ENCODE data around the gene MCF2L2. TPM values are rescaled to one million over a fixed set of nuclear protein-coding genes. Genes with fewer than 3 reads are reported as not detected.

Gene MCF2L2
- total and polyA plus RNA-seq, 9 donors = 0.12 to 2.2 (median 0.61) TPM

DNA sequence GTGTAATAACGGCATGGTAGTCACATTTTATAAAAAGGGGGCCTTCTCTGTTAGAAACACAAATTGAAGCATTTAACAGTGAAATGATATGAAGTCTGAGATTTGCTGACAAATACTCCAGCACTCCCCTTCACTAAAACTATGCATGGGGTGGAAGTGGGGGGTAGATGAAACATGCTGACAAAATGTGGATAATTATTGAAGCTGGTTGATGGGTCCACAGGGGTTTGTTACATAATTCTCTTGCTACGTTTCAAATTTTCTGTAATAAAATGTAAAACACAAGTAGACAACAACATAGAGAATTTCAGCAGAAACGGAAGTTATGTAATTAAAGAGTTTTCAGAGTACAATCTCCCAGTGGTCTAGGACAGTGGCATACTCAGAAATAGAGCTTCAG lies 37.0 kb downstream of the MCF2L2 start:
- TF ChIP-seq, protein P1, sequence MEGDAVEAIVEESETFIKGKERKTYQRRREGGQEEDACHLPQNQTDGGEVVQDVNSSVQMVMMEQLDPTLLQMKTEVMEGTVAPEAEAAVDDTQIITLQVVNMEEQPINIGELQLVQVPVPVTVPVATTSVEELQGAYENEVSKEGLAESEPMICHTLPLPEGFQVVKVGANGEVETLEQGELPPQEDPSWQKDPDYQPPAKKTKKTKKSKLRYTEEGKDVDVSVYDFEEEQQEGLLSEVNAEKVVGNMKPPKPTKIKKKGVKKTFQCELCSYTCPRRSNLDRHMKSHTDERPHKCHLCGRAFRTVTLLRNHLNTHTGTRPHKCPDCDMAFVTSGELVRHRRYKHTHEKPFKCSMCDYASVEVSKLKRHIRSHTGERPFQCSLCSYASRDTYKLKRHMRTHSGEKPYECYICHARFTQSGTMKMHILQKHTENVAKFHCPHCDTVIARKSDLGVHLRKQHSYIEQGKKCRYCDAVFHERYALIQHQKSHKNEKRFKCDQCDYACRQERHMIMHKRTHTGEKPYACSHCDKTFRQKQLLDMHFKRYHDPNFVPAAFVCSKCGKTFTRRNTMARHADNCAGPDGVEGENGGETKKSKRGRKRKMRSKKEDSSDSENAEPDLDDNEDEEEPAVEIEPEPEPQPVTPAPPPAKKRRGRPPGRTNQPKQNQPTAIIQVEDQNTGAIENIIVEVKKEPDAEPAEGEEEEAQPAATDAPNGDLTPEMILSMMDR (IDR thresholded peaks at IDR 0.05) = no peak
- TF ChIP-seq EP300 (IDR thresholded peaks at IDR 0.05) = no peak
- no peak for TF ChIP-seq POLR2A (IDR thresholded peaks at IDR 0.05)
- no peaks in the 10 kb centered on the region for H3K9me3 ChIP-seq
- H3K36me3 ChIP-seq = no peaks in the 10 kb centered on the region
- DNase-seq = no peak
- WGBS, 3 donors = 81 to 87% (median 84%) methylated on average over 3 of the region's 3 CpGs
- intact Hi-C loops (cut with DNase I) = loop anchor here in 1 of 4 donors (5.0 kb wide), 1 partner anchor 269 kb away; no protein-coding TSS in a partner anchor
- H3K27me3 ChIP-seq = no peaks in the 10 kb centered on the region
- H3K4me3 ChIP-seq = no peak overlapping the region
- peaks cover 2% of the 10 kb centered on the region for H3K4me1 ChIP-seq (ENCODE audit: insufficient read depth)
- no peak overlapping the region for H3K27ac ChIP-seq

DNA sequence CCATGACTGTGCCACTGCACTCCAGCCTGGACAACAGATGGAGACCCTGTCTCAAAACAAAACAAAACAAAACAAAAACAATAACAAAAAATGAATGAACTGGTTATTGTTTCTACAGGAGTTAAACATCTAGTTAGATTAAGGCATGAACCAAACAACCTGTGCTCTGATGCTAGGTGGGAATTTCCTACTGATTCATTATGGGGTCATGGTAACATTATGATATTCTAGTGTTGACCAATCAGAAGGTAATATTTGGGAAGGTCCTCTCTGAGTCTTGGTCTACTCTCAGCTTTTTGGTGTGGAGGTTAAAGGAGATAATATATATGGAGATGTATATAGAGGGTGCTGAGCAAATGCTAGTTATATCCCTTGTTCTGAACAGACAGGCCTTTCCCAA lies 37.6 kb downstream of the MCF2L2 start:
- Histone ChIP-seq H3K9me3 (no peaks in the 10 kb centered on the region), H3K27me3 (no peaks in the 10 kb centered on the region), H3K4me3 (no peak overlapping the region), H3K36me3 (no peaks in the 10 kb centered on the region), H3K27ac (no peak overlapping the region), H3K4me1 (ENCODE audit: insufficient read depth) (peaks cover 2% of the 10 kb centered on the region)
- TF ChIP-seq POLR2A (IDR thresholded peaks at IDR 0.05) (no peak), EP300 (IDR thresholded peaks at IDR 0.05) (no peak)
- TF ChIP-seq, protein P1 (IDR thresholded peaks at IDR 0.05) = no peak
- no peak for DNase-seq
- intact Hi-C loops (cut with DNase I) = loop anchor here in 1 of 4 donors (5.0 kb wide), 1 partner anchor 269 kb away; no protein-coding TSS in a partner anchor

DNA sequence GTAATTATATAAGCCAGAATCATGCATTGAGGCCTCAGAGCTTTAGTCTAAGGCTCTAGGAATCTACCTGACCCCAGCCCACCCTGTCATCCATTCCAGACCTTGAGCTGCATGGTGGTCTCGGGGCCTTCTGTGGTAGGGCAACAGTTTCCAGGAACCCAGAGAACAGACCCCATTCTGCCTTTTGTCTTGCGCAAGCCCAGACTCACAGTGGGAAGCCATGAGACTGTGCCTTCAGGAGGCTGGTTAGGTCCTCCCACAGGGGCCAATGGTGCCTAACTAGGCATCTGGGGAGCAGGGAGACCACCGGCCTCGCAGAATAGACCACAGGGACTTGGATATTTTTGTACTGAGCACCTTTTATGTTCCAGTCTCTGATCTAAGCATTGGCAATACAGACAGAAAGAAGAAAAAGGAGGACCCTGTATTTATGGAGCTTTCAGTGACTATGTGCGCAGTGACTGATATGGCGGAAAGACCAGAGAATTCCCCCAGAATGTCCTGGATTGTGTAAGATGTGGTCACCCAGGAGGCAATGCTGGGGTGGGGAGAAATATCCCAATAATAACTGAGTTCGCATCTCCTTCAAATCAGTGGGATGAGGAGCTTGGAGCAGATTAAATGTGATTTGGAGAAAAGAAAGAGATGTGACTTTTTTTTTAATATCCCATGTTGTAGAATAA lies 40.1 kb downstream of the MCF2L2 start:
- TF ChIP-seq, protein P1 (IDR thresholded peaks at IDR 0.05) = no peak
- no peaks in the 10 kb centered on the region for H3K36me3 ChIP-seq
- peaks cover 2% of the 10 kb centered on the region for H3K4me1 ChIP-seq (ENCODE audit: insufficient read depth)
- no peak overlapping the region for H3K4me3 ChIP-seq
- no peak for DNase-seq
- intact Hi-C loops (cut with DNase I) = loop anchor here in 3 of 4 donors (5.0 to 10.0 kb wide), 2 partner anchors 206 to 264 kb away; no protein-coding TSS in a partner anchor
- H3K9me3 ChIP-seq = no peaks in the 10 kb centered on the region
- H3K27me3 ChIP-seq = no peaks in the 10 kb centered on the region
- WGBS, 3 donors = 91 to 92% (median 92%) methylated on average over 7 of the region's 7 CpGs
- H3K27ac ChIP-seq = no peak overlapping the region

DNA sequence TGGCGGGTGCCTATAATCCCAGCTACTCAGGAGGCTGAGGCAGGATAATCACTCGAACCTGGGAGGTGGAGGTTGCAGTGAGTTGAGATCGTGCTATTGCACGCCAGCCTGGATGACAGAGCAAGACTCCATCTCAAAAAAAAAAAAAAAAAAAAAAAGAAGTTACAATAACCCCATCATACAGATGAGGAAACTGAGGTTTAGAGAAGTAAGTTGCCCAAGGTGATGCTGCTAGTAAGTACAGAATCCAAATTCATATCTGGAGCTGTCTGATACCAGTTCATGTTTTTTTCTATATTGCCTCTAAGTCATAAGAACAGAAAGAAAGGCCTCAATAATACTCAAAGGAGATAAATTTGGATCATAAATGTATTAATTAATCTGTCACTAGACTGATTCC lies 40.6 kb downstream of the MCF2L2 start:
- peaks cover 2% of the 10 kb centered on the region for H3K4me1 ChIP-seq (ENCODE audit: insufficient read depth)
- H3K27me3 ChIP-seq = no peaks in the 10 kb centered on the region
- H3K9me3 ChIP-seq = no peaks in the 10 kb centered on the region
- TF ChIP-seq EP300 (IDR thresholded peaks at IDR 0.05) (no peak), POLR2A (IDR thresholded peaks at IDR 0.05) (no peak)
- TF ChIP-seq, protein P1 (IDR thresholded peaks at IDR 0.05) = no peak
- H3K27ac ChIP-seq = no peak overlapping the region
- intact Hi-C loops (cut with DNase I) = loop anchor here in 3 of 4 donors (5.0 to 10.0 kb wide), 2 partner anchors 205 to 263 kb away; no protein-coding TSS in a partner anchor
- H3K36me3 ChIP-seq = no peaks in the 10 kb centered on the region
- 70 to 83% (median 73%) methylated on average over 4 of the region's 4 CpGs for WGBS, 3 donors
- DNase-seq = no peak
- no peak overlapping the region for H3K4me3 ChIP-seq
